ENCODE results near the gene PASD1. TPM values are rescaled to one million over a fixed set of nuclear protein-coding genes. Genes with fewer than 3 reads are reported as not detected.

The PASD1 gene
- total and polyA plus RNA-seq, 10 of the 15 experiments (the other 5 are each of a cell fraction or from before 2014, with no cell fraction given): under 0.01 to 0.01 TPM; not detected in 8

GRCh38 chrX:151698485-151698884 is 135.0 kb downstream of the PASD1 start:
- ChIA-PET POLR2A (no interaction called here), CTCF (no interaction called here), RAD21 (ENCODE audit: unreplicated experiment) (no interaction called here), SMC1A (ENCODE audit: uncharacterized antibody, unreplicated experiment) (no interaction called here)
- no peaks in the 10 kb centered on the region for H3K27me3 ChIP-seq (replicated peaks in 1 of 2; ENCODE audit: control insufficient read depth in 2 of 2, insufficient read depth in 2 of 2, low read length in 1 of 2)
- no peak for TF ChIP-seq BHLHE40 (IDR thresholded peaks at IDR 0.05; ENCODE audit: borderline replicate concordance in 1 of 2, low read depth in 2 of 2, low read length in 1 of 2)
- TF ChIP-seq RELB (IDR thresholded peaks at IDR 0.05; ENCODE audit: low read depth): no peak
- TF ChIP-seq ZBTB4 (CRISPR knock-in tag; IDR thresholded peaks at IDR 0.05): no peak
- no peaks in the 10 kb centered on the region for H3K36me3 ChIP-seq (ENCODE audit: control insufficient read depth in 2 of 2, insufficient read depth in 2 of 2, low read length in 1 of 2)
- ATAC-seq (no peak), FAIRE-seq (no peak), DNase-seq (ENCODE audit: low read depth, low spot score) (no peak)
- H3K4me2 ChIP-seq (ENCODE audit: control insufficient read depth, insufficient read depth): no peak overlapping the region
- H4K20me1 ChIP-seq (ENCODE audit: control insufficient read depth, insufficient read depth): no peaks in the 10 kb centered on the region
- WGBS (ENCODE audit: insufficient coverage, insufficient replicate concordance, low lambda C conversion rate, missing lambda C conversion rate): 16% methylated on average over 6 of the region's 6 CpGs
- no peak overlapping the region for H3K4me3 ChIP-seq
- H3K79me2 ChIP-seq (ENCODE audit: control insufficient read depth, insufficient read depth, low read length): no peaks in the 10 kb centered on the region
- in situ Hi-C loops (cut with MboI): loop anchor here (25.0 kb wide), 1 partner anchor 936 kb away; no protein-coding TSS in a partner anchor
- no peak overlapping the region for H3K9ac ChIP-seq (ENCODE audit: control insufficient read depth, insufficient read depth, low read length)
- H2AFZ ChIP-seq (ENCODE audit: control insufficient read depth, low read depth, low read length): no peak overlapping the region
- intact Hi-C loops (cut with micrococcal nuclease; ENCODE audit: unreplicated experiment): no loop called here
- no TSS peak for BruUV-seq (replicated peaks)
- H3K4me1 ChIP-seq (ENCODE audit: control insufficient read depth, insufficient read depth, low read length): no peaks in the 10 kb centered on the region
- H3K9me3 ChIP-seq (replicated peaks; ENCODE audit: control insufficient read depth, insufficient read depth, low read length): no peaks in the 10 kb centered on the region
- H3K27ac ChIP-seq (ENCODE audit: control insufficient read depth, insufficient read depth): no peak overlapping the region
